Upper lobe of left lung (tissue), 4 donors: ENCODE measurements around the gene CEBPA.

Experiments used
- CTCF ChIP-seq, 6 experiments: fragments of 450-650 bp in 4 of 6; fragments of 200-600 bp in 2 of 6; sonication (generic) in 2 of 6; IDR thresholded peaks; one replicate each; pipeline ENCODE4 v1.5.1; 2016 to 2019; ENCODE audit warnings: antibody characterized with exemption in 6 of 6
- EP300 ChIP-seq, 4 donors: sonication (generic); formaldehyde crosslinking; IDR thresholded peaks; one replicate each; pipeline ENCODE4 v1.5.1; 2017; ENCODE audit warnings: antibody characterized with exemption in 4 of 4, control low read depth in 2 of 4
- POLR2AphosphoS5 ChIP-seq, 2 donors: sonication (generic); formaldehyde crosslinking; IDR thresholded peaks; one replicate each; pipeline ENCODE4 v1.5.1; 2017; ENCODE audit warnings: antibody characterized with exemption in 2 of 2

- no peak for TF ChIP-seq CTCF (IDR thresholded peaks at IDR 0.05)
- no peak for TF ChIP-seq EP300 (IDR thresholded peaks at IDR 0.05)
- no peak for TF ChIP-seq POLR2AphosphoS5 (IDR thresholded peaks at IDR 0.05)
Observed at GRCh38 chr19:33257828-33258227, 44.5 kb downstream of the CEBPA start.
